Measurements from ENCODE around the gene SLC2A4RG.

SLC2A4RG gene

GRCh38 chr20:63753381-63753780 lies 13.8 kb downstream of the SLC2A4RG start:
- H4K5ac ChIP-seq (ENCODE audit: low read length), result no peak overlapping the region
- H2BK120ac ChIP-seq (ENCODE audit: low read depth, low read length), result no peak overlapping the region
- no peaks in the 10 kb centered on the region for H3K79me2 ChIP-seq (ENCODE audit: control insufficient read depth, insufficient read depth, low read length)
- no peaks in the 10 kb centered on the region for H3K79me1 ChIP-seq (ENCODE audit: low read length)
- H3K23ac ChIP-seq (ENCODE audit: low read length), result no peak overlapping the region
- no peak overlapping the region for H3K56ac ChIP-seq (ENCODE audit: low read length)
- H3K4me2 ChIP-seq (ENCODE audit: low read length), result no peak overlapping the region
- H3K27me3 ChIP-seq (ENCODE audit: insufficient read depth, low read length, poor library complexity), result no peaks in the 10 kb centered on the region
- H3K27ac ChIP-seq (ENCODE audit: low read depth, low read length), result no peak overlapping the region
- H3K4ac ChIP-seq (ENCODE audit: low read depth, low read length), result no peak overlapping the region
- H3K4me1 ChIP-seq (ENCODE audit: control insufficient read depth, low read depth, low read length), result no peaks in the 10 kb centered on the region
- H2AK5ac ChIP-seq (ENCODE audit: low read length), result no peak overlapping the region
- no peaks in the 10 kb centered on the region for H3K36me3 ChIP-seq (ENCODE audit: control insufficient read depth, insufficient read depth, low read length)
- no peak overlapping the region for H3K18ac ChIP-seq (ENCODE audit: low read length)
- H3K4me3 ChIP-seq (ENCODE audit: low read length), result no peak overlapping the region
- no peak for DNase-seq
- H2BK5ac ChIP-seq (ENCODE audit: low read length), result no peak overlapping the region
- WGBS (ENCODE audit: extremely low coverage, insufficient coverage, low lambda C conversion rate), result no CpG with 5 or more reads among the region's 13 CpGs
- no peak overlapping the region for H2BK15ac ChIP-seq (replicated peaks; ENCODE audit: low read depth)
- H3K9ac ChIP-seq (ENCODE audit: low read length), result no peak overlapping the region
- no peak overlapping the region for H4K8ac ChIP-seq (ENCODE audit: low read depth, low read length)

DNA sequence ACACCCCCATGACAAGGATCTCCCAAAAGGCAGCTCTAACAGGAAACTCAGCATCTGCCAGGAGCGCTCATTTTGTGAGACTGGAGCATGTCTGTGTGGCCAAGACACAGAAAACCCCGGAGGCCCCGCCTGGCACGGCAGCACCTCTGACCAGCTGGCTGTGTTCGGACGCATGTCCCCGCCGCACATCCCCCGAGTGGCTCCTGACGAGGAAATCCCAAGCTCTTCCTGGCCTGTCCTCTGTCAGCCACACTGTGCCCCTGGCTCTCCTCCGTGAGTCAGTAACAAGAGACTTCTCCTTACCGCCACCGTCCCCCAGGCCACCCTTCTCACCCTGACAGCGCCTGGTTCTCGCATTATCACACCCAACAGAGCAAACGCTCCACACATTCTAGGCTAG lies 14.4 kb downstream of the SLC2A4RG start:
- no peak overlapping the region for H2AK5ac ChIP-seq (ENCODE audit: low read length)
- no peaks in the 10 kb centered on the region for H3K4me1 ChIP-seq (ENCODE audit: control insufficient read depth, low read depth, low read length)
- H2BK120ac ChIP-seq (ENCODE audit: low read depth, low read length), result no peak overlapping the region
- H3K9ac ChIP-seq (ENCODE audit: low read length), result no peak overlapping the region
- no peaks in the 10 kb centered on the region for H3K79me1 ChIP-seq (ENCODE audit: low read length)
- H3K27ac ChIP-seq (ENCODE audit: low read depth, low read length), result no peak overlapping the region
- H4K5ac ChIP-seq (ENCODE audit: low read length), result no peak overlapping the region
- no peak overlapping the region for H3K4me2 ChIP-seq (ENCODE audit: low read length)
- H3K18ac ChIP-seq (ENCODE audit: low read length), result no peak overlapping the region
- H3K4ac ChIP-seq (ENCODE audit: low read depth, low read length), result no peak overlapping the region
- no peak for DNase-seq
- no CpG with 5 or more reads among the region's 16 CpGs for WGBS (ENCODE audit: extremely low coverage, insufficient coverage, low lambda C conversion rate)
- H4K8ac ChIP-seq (ENCODE audit: low read depth, low read length), result no peak overlapping the region
- H3K79me2 ChIP-seq (ENCODE audit: control insufficient read depth, insufficient read depth, low read length), result no peaks in the 10 kb centered on the region
- H2BK15ac ChIP-seq (replicated peaks; ENCODE audit: low read depth), result no peak overlapping the region
- no peak overlapping the region for H3K23ac ChIP-seq (ENCODE audit: low read length)
- no peak overlapping the region for H3K4me3 ChIP-seq (ENCODE audit: low read length)
- no peak overlapping the region for H2BK5ac ChIP-seq (ENCODE audit: low read length)
- no peaks in the 10 kb centered on the region for H3K27me3 ChIP-seq (ENCODE audit: insufficient read depth, low read length, poor library complexity)
- H3K56ac ChIP-seq (ENCODE audit: low read length), result no peak overlapping the region
- H3K36me3 ChIP-seq (ENCODE audit: control insufficient read depth, insufficient read depth, low read length), result no peaks in the 10 kb centered on the region

GRCh38 chr20:63755933-63756647 lies 16.5 kb downstream of the SLC2A4RG start:
- Histone ChIP-seq H3K36me3 (ENCODE audit: control insufficient read depth, insufficient read depth, low read length) (no peaks in the 10 kb centered on the region), H3K79me2 (ENCODE audit: control insufficient read depth, insufficient read depth, low read length) (no peaks in the 10 kb centered on the region), H2AK5ac (ENCODE audit: low read length) (no peak overlapping the region), H4K8ac (ENCODE audit: low read depth, low read length) (no peak overlapping the region), H2BK120ac (ENCODE audit: low read depth, low read length) (no peak overlapping the region), H3K27ac (ENCODE audit: low read depth, low read length) (no peak overlapping the region), H2BK5ac (ENCODE audit: low read length) (no peak overlapping the region), H2BK15ac (replicated peaks; ENCODE audit: low read depth) (no peak overlapping the region), H3K9ac (ENCODE audit: low read length) (no peak overlapping the region), H3K79me1 (ENCODE audit: low read length) (no peaks in the 10 kb centered on the region), H4K5ac (ENCODE audit: low read length) (no peak overlapping the region), H3K27me3 (ENCODE audit: insufficient read depth, low read length, poor library complexity) (no peaks in the 10 kb centered on the region), H3K56ac (ENCODE audit: low read length) (no peak overlapping the region), H3K4me1 (ENCODE audit: control insufficient read depth, low read depth, low read length) (no peaks in the 10 kb centered on the region), H3K4me3 (ENCODE audit: low read length) (no peak overlapping the region), H3K18ac (ENCODE audit: low read length) (no peak overlapping the region), H3K23ac (ENCODE audit: low read length) (no peak overlapping the region), H3K4ac (ENCODE audit: low read depth, low read length) (no peak overlapping the region), H3K4me2 (ENCODE audit: low read length) (no peak overlapping the region)
- no peak for DNase-seq
- no CpG with 5 or more reads among the region's 18 CpGs for WGBS (ENCODE audit: extremely low coverage, insufficient coverage, low lambda C conversion rate)

DNA sequence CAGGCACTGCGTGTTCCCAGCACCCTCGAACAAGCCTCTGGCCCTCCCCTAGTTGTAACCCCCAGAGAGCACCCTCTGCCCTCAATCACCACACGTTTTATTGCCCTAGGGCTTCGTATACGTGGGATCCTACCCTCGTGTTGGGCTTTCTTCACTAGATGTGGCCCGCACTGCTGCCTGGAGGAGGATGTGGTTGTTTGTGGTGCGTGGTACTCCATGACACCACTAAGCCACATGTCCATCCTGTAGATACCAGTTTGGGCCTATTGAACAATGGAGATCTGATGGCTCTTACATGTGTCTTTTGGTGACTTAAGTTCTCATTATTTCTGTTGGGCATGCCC lies 17.0 kb downstream of the SLC2A4RG start:
- no peak for DNase-seq
- H3K27ac ChIP-seq (ENCODE audit: low read depth, low read length), result no peak overlapping the region
- no peak overlapping the region for H3K4ac ChIP-seq (ENCODE audit: low read depth, low read length)
- H2AK5ac ChIP-seq (ENCODE audit: low read length), result no peak overlapping the region
- H3K4me3 ChIP-seq (ENCODE audit: low read length), result no peak overlapping the region
- no peak overlapping the region for H2BK5ac ChIP-seq (ENCODE audit: low read length)
- H3K23ac ChIP-seq (ENCODE audit: low read length), result no peak overlapping the region
- H3K27me3 ChIP-seq (ENCODE audit: insufficient read depth, low read length, poor library complexity), result no peaks in the 10 kb centered on the region
- H3K9ac ChIP-seq (ENCODE audit: low read length), result no peak overlapping the region
- WGBS (ENCODE audit: extremely low coverage, insufficient coverage, low lambda C conversion rate), result no CpG with 5 or more reads among the region's 8 CpGs
- no peak overlapping the region for H4K5ac ChIP-seq (ENCODE audit: low read length)
- H3K79me2 ChIP-seq (ENCODE audit: control insufficient read depth, insufficient read depth, low read length), result no peaks in the 10 kb centered on the region
- no peak overlapping the region for H3K18ac ChIP-seq (ENCODE audit: low read length)
- no peak overlapping the region for H2BK15ac ChIP-seq (replicated peaks; ENCODE audit: low read depth)
- H3K4me2 ChIP-seq (ENCODE audit: low read length), result no peak overlapping the region
- no peaks in the 10 kb centered on the region for H3K79me1 ChIP-seq (ENCODE audit: low read length)
- H4K8ac ChIP-seq (ENCODE audit: low read depth, low read length), result no peak overlapping the region
- no peaks in the 10 kb centered on the region for H3K4me1 ChIP-seq (ENCODE audit: control insufficient read depth, low read depth, low read length)
- H2BK120ac ChIP-seq (ENCODE audit: low read depth, low read length), result no peak overlapping the region
- no peak overlapping the region for H3K56ac ChIP-seq (ENCODE audit: low read length)
- no peaks in the 10 kb centered on the region for H3K36me3 ChIP-seq (ENCODE audit: control insufficient read depth, insufficient read depth, low read length)

DNA sequence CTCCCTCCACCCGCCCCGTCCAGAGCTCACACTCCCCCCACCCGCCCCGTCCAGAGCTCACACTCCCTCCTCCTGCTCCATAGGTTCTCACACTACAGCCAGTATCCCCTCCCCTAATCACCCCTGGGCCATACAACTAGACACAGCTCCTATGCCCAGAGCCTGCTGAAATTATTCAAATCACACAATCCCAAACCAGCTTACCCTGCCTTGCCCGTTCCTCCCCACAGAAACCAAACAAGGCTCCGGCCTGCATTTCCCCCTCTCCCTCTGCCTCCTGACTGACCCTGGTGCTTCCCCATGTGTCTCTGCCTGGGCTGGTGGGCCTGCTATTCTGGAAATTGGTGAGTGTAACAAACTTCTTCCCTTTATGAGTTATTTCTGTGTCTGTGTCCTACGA lies 18.6 kb downstream of the SLC2A4RG start:
- Histone ChIP-seq H2AK5ac (ENCODE audit: low read length) (no peak overlapping the region), H3K27ac (ENCODE audit: low read depth, low read length) (no peak overlapping the region), H2BK5ac (ENCODE audit: low read length) (no peak overlapping the region), H3K4me3 (ENCODE audit: low read length) (no peak overlapping the region), H3K79me1 (ENCODE audit: low read length) (no peaks in the 10 kb centered on the region), H3K9ac (ENCODE audit: low read length) (no peak overlapping the region), H3K27me3 (ENCODE audit: insufficient read depth, low read length, poor library complexity) (no peaks in the 10 kb centered on the region), H3K23ac (ENCODE audit: low read length) (no peak overlapping the region), H3K18ac (ENCODE audit: low read length) (no peak overlapping the region), H2BK120ac (ENCODE audit: low read depth, low read length) (no peak overlapping the region), H4K8ac (ENCODE audit: low read depth, low read length) (no peak overlapping the region), H4K5ac (ENCODE audit: low read length) (no peak overlapping the region), H3K4ac (ENCODE audit: low read depth, low read length) (no peak overlapping the region), H2BK15ac (replicated peaks; ENCODE audit: low read depth) (no peak overlapping the region), H3K79me2 (ENCODE audit: control insufficient read depth, insufficient read depth, low read length) (no peaks in the 10 kb centered on the region), H3K36me3 (ENCODE audit: control insufficient read depth, insufficient read depth, low read length) (no peaks in the 10 kb centered on the region), H3K4me1 (ENCODE audit: control insufficient read depth, low read depth, low read length) (no peaks in the 10 kb centered on the region), H3K56ac (ENCODE audit: low read length) (no peak overlapping the region), H3K4me2 (ENCODE audit: low read length) (no peak overlapping the region)
- no peak for DNase-seq
- no CpG with 5 or more reads among the region's 7 CpGs for WGBS (ENCODE audit: extremely low coverage, insufficient coverage, low lambda C conversion rate)

DNA sequence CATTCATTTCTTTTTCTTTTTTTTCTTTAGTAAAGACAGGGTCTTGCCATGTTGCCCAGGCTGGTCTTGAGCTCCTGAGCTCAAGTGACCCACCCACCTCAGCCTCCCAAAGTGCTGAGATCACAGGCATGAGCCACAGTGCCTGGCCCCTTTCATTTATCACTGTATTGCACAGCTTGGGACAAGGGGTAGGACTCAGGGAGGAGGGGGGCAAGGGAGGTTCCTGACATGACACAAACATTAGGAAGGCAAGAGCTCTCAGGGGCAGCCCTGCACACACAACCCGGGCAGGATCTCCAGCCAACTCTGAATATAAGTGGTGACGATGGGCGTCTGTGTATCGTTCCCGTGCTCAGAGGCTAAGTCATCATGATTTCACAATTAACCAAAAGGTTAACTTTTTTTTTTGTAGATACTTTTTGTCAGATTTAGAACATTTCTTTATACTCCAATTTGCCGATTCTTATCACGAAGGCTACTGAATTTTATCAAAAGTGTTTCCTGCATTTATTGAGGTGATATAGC lies 19.9 kb downstream of the SLC2A4RG start:
- Histone ChIP-seq H4K8ac (ENCODE audit: low read depth, low read length) (no peak overlapping the region), H3K23ac (ENCODE audit: low read length) (no peak overlapping the region), H3K9ac (ENCODE audit: low read length) (no peak overlapping the region), H2BK5ac (ENCODE audit: low read length) (no peak overlapping the region), H3K4me1 (ENCODE audit: control insufficient read depth, low read depth, low read length) (no peaks in the 10 kb centered on the region), H3K27me3 (ENCODE audit: insufficient read depth, low read length, poor library complexity) (no peaks in the 10 kb centered on the region), H3K79me1 (ENCODE audit: low read length) (no peaks in the 10 kb centered on the region), H2BK120ac (ENCODE audit: low read depth, low read length) (no peak overlapping the region), H3K36me3 (ENCODE audit: control insufficient read depth, insufficient read depth, low read length) (no peaks in the 10 kb centered on the region), H2BK15ac (replicated peaks; ENCODE audit: low read depth) (no peak overlapping the region), H3K4me2 (ENCODE audit: low read length) (no peak overlapping the region), H2AK5ac (ENCODE audit: low read length) (no peak overlapping the region), H3K27ac (ENCODE audit: low read depth, low read length) (no peak overlapping the region), H3K56ac (ENCODE audit: low read length) (no peak overlapping the region), H3K4me3 (ENCODE audit: low read length) (no peak overlapping the region), H4K5ac (ENCODE audit: low read length) (no peak overlapping the region), H3K4ac (ENCODE audit: low read depth, low read length) (no peak overlapping the region), H3K79me2 (ENCODE audit: control insufficient read depth, insufficient read depth, low read length) (no peaks in the 10 kb centered on the region), H3K18ac (ENCODE audit: low read length) (no peak overlapping the region)
- no CpG with 5 or more reads among the region's 7 CpGs for WGBS (ENCODE audit: extremely low coverage, insufficient coverage, low lambda C conversion rate)
- no peak for DNase-seq
